ENCODE results near the gene ROR1. TPM values are rescaled to one million over a fixed set of nuclear protein-coding genes. Genes with fewer than 3 reads are reported as not detected.

The ROR1 gene
- total RNA-seq, 1 donor from 2014 or later: 13.6 TPM

DNA sequence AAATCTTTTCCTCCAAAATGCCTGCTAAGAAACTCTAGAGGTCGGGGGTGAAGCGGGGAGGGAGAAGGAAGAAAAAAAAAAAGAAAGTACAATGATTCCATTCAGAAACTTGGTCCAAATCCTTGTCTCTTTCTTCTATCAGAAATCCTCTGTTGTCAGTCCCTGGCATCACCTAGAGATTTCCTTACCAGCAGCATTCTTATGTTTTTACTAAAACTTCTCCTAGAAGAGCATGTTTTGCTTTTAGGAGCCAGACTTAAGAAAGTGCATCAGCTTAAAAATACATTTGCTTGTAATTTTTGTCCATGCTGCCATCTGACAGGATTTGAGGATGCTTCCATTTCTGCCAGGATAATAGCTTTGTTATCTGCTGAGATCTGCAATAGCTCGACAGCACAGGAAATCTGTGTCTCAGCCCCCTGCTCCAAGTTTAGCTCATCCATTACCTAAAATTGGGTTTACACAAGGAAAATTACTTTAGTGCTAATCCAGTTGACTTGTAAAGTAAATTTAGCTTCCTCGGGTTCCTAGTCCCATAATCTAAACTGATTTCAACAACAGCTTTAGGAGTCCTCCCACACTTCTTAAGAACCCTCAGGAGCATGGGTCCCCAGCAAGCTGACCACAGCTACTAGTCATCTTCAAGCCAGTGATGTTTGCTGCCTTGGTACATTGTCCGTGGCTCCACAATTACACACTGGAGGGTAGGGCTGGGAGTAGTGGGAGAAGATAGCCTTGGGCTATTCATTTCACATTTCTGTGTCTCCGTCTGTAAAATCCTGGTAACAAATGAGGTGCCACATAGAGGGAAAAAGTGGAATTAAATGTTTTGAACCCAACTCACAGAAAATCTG is 337.3 kb downstream of the ROR1 start:
- no peak for DNase-seq

DNA sequence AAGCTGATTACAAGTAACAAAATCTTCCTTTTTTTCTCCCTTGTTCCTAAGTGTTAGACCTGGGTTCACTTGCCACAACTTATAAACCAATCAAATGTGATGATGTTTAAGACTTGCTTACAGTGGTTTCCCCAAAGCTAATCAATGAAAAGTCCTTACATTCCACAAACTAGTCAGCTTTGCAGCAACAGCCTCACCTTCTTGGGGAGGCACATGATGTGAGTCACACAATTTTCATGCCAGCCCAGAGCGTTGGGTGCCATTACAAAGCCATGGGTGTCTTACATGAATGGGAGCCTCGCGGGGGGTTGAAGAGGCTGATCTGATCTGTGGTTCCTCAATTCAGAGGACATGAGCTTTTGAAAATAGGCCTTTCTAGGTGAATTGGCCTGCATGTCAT is 338.0 kb downstream of the ROR1 start:
- no peak for DNase-seq

DNA sequence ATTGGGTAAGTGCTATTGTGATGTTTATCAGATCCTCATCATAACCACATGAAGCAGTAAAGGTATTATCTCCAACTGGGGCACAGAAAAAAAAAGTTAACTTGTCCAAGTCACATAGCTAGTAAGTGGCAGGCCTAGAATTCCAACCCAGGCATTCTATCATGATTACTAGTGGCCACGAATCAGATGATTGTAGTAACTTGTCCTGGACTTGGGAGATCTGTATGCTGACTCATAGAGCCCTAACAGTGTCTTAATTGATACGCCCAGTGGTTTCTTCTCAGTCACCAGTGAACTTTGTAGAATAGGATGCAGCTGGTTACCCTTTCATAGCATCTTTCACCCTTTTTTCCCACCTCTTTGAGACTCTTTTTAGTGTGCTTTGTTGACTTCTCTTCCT is 338.5 kb downstream of the ROR1 start:
- DNase-seq: no peak

DNA sequence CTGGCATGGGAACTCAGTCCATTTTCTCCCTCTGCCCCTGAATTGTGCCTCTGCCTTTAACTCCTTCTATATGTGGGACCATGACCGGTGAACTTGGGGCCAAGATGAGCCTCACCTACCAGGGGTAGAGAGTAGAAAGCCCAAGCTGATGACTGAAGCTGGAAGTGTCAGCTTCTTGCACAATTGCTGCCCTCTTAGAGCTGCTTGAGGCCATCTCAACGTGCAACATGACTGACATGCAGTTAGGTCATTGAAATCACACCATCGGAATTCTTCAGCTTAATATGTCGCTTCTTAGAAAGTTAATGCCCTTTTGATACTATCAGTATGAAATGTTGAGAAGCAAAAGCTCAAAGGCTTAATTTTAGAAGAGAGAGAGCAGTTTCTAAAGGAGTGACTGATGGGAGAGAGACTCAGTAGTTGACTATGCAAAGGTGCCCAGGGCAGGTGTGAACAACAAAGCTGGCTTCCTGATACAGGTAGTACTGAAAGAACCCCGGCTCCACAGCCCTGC is 340.3 kb downstream of the ROR1 start:
- DNase-seq: no peak

DNA sequence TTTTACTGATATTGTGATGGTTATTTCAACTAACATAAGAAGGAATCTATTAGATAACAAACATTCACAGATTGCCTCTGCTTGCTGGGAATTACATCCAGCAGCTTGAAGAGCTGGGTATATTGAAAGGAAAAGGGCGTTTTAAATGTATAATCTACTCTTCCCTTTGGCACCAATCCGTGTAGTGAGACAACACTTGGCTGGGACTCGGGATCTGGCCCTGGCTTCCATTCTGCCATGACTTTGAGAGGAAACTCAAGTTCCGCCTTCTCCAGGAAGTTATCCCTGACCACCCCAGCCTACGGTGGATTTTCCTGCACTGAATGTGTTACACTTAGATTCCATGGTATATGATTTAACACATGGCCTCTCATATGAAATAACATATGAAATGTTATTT is 342.7 kb downstream of the ROR1 start:
- no peak for DNase-seq

DNA sequence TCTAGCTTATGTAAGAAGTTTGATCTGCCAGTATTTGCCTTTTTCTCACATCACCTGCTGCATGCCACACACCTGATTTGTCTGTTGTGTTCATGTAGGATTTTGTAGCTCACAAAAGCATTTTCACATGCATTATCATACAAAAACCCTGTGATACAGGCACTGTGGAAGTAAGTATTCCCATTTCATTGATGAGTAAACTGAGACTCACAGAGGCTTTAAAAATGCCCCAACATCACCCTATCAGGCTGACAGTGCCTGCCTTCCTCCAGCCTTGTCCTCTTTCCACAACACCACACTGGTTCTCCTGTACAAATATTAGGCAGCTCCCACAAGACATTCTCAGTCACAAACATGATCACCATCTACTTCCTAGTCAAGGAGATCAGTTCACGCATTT is 343.7 kb downstream of the ROR1 start:
- no peak for DNase-seq

DNA sequence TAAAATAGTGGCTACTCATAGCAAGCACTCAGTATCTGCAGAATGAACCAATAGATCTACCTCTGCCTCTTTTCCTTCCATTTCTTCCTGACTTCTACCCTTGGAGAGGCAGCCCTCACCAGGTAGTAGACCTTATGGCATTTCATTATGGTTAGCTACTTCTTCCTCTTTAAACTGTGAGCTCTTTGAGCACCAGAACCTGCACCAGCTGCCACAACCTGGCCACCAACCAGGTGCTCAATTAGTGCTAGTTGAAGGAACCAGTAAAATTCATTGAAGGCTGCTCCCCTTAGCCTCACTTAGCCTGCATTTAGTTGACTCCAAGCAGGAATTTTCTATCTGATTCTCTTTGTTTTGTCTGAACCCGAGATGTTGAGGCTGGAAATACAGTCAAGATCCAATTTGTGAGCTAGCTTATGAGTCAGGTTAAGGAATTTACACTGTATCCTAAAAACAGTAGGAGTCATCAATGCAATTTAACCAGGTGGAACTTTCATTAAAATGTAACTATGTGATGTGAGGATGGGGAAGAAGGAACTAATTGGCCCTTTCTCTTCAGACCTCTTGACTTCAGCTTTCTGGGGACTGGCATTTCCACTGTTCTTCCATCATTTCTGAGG is 348.1 kb downstream of the ROR1 start:
- DNase-seq: no peak

DNA sequence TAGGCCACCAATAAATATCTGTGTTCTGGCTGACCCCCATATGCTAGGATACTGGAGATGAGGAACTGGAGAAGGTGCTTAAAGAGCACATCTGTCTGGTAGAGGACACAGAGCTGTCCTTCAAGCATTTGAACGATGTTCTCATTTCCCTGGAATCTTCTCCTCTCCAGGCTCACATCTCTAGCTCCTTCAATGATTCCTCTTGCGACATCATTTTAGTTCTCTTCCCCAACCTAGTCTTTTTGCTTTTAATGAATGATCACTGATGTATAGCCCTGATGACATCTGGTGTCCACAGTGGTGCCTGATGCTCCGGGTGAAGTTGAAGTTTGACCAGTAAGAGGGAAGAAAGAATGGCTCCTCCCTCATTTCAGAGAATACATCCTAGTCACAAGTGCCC is 348.8 kb downstream of the ROR1 start:
- no peak for DNase-seq

DNA sequence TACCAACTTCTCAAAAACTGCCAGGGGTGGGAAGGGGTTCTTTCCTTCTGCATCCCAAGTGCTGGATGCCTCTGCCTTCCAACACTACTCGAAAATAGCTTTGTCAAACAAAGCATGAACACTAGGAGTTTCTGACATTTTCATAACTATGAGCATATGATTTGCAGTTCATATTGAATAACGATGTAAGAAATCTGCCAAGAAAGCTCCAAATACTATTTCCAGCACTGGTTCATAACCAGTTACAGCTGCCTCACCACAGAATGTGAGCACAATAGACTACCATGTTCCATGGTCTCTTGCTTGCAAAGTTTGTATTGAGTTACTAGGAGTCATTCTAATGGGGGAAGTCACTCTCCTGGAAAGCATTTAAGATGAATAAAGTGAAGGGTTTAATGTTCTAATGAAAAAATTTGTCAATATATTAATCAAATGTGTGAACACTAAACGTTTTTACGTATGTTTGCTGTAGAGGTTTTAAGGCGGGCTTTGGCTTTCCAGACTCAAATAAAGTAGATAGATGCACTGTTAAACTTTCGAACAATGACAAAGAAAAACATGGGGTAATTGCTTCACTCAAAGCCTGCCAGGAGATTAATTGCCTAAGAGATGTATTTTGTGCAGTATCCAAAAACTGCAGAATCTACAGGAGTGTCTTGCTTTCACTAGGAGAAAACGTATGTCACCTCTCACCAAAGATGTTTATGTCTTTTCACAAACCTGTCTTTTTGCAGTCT is 351.1 kb downstream of the ROR1 start:
- peak; percentile 35 for DNase-seq

DNA sequence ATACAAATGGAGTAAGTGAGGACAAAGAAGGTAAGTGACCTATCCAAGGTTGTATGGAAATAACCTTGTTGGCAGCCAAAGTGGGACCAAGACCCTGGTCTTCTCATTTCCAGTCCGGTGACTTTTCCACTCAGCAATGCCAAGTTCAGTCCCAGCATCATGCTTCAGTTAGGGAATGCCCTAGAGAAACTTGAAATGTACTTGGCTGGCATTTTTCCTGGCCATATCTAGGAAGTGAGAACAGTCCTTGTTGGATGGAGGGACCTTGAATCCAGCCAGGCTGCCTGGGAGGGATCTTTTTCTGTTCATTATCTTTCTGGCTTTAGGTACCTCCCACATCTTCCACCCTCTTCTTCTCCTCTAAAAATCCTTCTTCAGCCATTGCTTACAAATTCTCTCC is 352.8 kb downstream of the ROR1 start:
- no peak for DNase-seq

DNA sequence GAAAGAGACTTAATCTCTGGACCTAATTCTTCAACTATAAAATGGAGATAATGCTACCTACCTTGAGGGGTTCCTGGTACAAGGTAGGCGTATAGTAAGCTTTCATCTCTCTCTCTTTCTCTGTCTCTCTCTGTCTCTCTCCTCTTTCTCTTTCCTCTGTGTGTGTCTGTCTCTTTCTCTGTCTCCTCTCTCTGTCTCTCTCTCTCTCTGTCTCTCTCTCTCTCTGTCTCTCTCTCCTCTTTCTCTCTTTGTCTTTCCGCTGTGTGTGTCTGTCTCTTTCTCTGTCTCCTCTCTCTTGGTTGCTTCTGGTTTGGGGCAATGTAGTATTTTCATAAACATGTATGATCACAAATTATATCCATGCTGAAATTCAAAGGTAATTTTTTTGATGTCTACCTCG is 353.5 kb downstream of the ROR1 start:
- no peak for DNase-seq

DNA sequence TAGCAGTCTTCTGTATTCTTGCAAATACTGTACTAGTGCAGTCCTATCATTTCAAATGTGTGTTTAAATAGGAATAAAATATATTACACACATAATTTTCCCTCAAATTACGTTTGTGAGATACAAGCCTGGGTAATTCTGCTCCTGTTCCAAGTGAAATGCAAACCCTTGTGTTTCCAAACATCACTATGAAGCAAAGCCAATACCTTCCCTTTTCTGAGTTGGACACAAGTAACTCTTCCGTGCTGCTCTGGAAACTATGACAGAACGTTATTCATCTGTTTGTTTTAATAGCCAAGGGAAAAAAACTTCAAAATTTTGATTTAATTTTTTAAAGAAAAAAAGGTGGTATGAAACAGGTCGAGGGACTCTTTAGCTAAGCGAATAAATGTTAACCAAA is 355.9 kb downstream of the ROR1 start:
- peak; percentile 47 for DNase-seq

DNA sequence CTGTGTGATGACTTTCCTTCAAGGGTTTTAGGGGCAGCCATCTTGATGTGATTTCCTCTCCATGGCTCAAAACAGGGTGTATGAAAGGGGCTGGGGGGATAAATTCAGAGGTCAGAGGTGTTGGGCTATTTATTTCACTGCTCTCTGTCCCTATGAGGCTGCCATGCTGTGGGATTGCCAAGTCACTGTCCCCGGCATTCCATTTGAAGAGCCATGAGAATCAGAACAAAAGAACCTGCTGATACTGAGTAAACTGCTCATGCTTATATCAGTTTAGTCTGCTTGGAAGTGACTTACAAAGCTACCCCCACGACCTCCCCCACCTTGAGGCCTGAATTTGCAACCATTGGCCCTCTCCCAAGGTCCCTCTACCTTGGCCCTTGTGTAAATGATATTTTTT is 357.3 kb downstream of the ROR1 start:
- no peak for DNase-seq

DNA sequence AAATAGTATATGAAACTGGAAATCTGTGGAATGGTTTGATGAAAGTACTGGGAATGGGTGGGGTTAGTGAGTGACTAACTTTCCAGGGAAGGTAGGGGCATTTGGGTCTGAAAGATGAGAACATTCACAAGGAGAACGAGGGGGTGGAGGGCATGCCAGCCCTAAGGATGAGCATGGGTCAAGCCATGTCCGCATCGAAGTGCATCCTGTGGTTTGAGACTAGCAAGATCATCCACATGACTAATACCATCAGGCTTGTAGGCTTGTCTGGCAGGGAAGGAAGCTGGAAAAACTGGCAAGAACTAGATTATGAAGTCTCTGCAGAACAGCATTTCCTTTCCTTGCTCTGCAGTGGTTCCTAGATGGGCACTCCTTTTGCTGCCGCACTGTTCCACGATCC is 359.2 kb downstream of the ROR1 start:
- DNase-seq: no peak

DNA sequence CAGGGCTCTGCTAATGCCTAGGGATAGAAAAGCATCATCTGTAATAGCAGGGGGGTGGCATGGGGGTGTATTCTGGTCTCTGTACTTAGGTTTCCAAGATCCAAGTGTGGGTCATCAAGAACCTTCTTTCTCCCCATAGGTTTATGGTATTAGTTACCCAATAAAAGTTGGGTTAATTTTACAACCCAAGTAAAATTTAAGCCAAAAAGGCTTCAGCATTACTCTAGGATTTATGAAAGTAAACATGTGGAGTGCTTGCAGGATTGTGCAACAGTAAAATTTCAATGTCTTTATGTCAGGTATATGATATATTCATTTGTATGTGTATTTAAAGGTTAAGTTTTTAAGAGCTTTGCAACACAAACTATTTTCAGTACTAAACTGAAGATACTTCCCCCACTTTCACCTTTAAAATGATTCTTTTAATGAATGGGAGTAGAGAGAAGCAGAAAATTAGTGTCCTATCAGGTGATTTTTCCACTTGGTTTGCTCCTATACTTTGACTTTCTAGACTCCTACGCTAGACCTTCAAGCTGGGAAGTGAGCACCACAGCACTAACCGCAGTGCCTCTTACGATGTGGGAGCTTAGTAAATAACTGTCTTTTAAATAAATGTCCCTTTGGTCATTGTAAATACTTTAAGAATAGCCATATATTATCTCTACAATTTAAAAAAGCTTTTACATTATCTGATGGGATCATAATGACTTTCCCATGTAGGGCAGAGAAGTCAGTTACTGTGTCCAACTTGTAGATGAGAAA is 361.8 kb downstream of the ROR1 start:
- DNase-seq: no peak

DNA sequence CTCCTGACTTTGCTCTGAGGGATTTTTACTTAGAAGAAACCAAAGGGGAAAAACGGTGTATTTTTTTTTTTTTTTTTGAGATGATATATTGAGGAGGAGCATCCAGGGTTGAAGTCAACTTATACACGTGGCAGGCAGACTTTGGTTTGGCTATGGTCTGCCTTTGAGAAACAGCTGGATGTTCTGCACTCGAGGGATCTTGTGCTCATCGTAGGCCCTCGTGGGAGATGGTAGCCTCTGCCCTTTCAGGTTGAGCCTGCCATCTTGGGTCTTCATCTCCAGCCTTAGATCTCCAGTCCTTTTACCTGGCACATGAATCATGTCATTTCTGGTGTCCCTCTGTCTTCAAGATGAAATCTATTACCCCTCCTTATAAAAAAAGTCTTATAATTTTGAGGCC is 362.5 kb downstream of the ROR1 start:
- no peak for DNase-seq

DNA sequence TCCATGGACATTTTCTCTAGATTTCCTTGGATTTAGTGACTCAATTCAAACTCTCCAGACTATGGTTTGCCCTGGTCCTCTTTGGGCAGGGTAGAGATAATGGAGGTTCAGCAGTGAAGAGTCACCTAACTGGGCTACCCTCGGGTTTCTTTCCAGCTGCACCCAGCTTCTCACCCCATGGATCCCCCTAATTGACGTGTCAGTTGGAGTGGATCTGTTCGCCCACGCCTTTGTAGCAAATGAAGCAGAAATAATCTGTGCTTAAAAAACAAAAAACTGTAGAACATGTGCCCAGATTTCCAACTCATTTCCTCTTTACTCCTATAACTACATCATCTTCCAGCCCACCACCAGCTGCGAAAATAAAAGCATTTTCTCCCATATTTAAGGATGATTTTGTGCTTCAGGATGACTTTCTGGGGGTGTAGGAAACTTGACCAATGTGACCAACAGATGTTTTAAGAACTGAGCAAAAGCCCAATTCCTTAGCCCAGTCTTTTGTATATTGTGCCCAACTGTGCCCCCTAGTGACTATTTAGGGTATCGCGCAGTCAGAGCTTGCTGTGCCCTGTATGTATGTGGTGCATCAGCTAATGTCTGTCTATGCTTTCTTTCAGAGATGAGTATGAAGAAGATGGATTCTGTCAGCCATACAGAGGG is 363.1 kb downstream of the ROR1 start:
- peak; percentile 93 for DNase-seq

DNA sequence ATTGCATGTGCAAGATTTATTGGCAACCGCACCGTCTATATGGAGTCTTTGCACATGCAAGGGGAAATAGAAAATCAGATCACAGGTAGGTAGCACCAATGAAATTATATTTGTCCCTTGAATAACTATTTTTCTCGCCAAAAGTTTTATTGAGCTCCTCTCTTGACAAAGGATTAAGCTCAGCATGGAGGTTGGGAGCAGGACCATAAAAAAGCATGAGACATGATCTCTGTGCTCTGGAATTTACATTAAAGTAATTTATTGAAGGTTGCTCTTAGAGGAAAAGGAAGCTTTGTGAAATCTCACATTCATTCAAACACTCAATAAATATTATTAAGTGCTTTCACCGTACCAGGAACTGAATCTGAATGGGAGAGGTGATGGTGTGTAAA is 363.6 kb downstream of the ROR1 start:
- no peak for DNase-seq

DNA sequence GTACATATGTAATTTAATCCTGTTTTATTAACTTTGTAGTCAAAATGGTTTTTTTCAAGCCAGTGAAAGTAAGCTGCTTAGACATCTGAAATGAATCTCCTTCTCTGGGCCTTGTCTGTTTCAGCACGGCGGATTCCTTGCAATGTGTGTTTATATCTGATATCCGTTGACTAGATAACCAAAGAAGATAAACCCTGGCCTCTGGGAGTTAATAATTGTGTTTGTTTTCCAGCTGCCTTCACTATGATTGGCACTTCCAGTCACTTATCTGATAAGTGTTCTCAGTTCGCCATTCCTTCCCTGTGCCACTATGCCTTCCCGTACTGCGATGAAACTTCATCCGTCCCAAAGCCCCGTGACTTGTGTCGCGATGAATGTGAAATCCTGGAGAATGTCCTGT is 366.1 kb downstream of the ROR1 start:
- DNase-seq: no peak

DNA sequence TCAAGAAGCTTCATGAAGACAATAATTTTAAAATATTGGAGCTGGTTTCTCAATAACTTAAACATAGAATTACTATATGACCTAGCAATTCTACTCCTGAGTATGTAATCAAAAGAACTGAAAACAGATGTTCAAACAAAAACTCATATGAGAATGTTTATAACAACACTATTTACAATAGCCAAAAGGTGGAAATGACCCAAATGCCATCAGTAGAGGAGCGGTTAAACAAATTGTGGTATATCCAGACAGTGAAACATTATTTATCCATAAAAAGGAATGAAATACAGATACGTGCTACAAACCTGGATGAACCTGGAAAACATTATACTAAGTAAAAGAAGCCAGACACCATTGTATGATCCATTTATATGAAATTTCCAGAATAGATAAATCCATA is 366.8 kb downstream of the ROR1 start:
- DNase-seq: no peak

DNA sequence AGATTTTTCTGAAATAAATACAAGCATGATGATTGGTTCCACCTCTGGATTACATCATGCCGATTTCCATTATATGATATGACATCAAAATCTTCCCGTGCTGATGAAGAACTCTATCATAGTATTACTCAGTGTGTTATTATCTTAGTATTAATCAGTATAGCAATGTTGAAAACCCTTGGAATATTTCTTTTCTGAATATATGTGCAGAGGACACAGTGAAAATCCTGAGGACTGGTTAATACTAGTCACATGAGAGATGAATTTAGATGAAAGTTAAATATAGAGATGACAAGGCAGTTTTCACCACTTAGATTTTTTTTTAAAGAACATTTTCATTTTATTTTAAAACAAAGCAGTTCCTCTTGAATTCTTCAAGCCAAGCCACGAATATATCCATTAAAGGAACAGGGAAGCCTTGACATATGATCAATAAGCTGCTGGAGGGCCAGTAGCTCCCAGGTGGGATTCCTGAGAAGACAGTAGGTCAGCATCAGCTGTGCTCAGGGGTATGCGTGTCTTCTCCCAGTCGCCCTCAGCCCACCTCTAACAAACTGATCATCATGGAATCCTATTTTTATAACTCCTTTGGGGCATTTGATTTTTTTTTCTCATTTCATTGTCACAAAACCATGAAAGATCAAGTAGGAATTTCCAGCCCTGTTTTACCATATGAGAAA is 373.4 kb downstream of the ROR1 start:
- no peak for DNase-seq
